ACC112 (cell line): ENCODE results near the gene TRIM15.

Experiments used
- H2AFZ ChIP-seq: fragments of 200-600 bp; sonication (generic); one replicate; pipeline ENCODE4 v1.6.0; 2017; ENCODE audit warnings: antibody characterized with exemption, low read length; ENCODE audit not compliant: unreplicated experiment
- H3K27ac ChIP-seq: fragments of 200-600 bp; sonication (generic); 2 replicates; pipeline ENCODE4 v1.5.1; 2014; ENCODE audit warnings: low read depth, mild to moderate bottlenecking, antibody characterized with exemption, low read length, moderate library complexity
- H3K27me3 ChIP-seq: fragments of 200-600 bp; sonication (generic); 2 replicates; pipeline ENCODE4 v1.6.1; 2014; ENCODE audit warnings: mild to moderate bottlenecking, antibody characterized with exemption, low read length, moderate library complexity, mixed read lengths; ENCODE audit not compliant: insufficient read depth
- H3K36me3 ChIP-seq: fragments of 200-600 bp; sonication (generic); 2 replicates; pipeline ENCODE4 v1.6.1; 2016; ENCODE audit warnings: mild to moderate bottlenecking, antibody characterized with exemption, low read length, moderate library complexity, mixed read lengths; ENCODE audit not compliant: insufficient read depth
- H3K4me1 ChIP-seq: fragments of 200-600 bp; sonication (generic); one replicate; pipeline ENCODE4 v1.6.1; 2016; ENCODE audit warnings: low read length, mixed read lengths; ENCODE audit not compliant: insufficient read depth, unreplicated experiment, control insufficient read depth
- H3K4me3 ChIP-seq: fragments of 200-600 bp; sonication (generic); 2 replicates; pipeline ENCODE4 v1.5.1; 2014; ENCODE audit warnings: mild to moderate bottlenecking, low read depth, low read length
- H3K79me2 ChIP-seq: fragments of 200-600 bp; sonication (generic); one replicate; pipeline ENCODE4 v1.6.0; 2016; ENCODE audit warnings: low read length; ENCODE audit not compliant: control insufficient read depth, unreplicated experiment, insufficient read depth

Gene TRIM15

DNA sequence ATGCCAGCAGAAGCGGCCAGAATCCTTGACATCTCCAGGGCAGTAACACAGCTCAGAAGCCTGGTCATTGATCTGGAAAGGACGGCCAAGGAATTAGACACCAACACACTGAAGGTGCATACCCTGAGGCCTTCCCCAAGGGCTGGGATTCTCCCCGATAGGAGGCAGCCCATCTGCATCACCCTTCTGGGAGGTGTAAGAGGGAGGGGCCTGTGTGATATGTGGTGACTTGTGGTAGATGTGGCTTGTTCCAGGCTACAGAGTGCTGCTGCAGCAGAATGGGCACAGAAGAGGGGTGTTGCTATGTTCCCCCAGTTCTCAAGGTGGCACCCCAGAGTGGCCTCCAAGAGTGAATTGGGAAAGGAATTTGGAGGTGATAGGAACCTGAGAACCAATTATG, 16.2 kb upstream of the TRIM15 start:
- Histone ChIP-seq H3K4me1 (no peaks in the 10 kb centered on the region), H2AFZ (no peak overlapping the region), H3K27me3 (peaks cover 33% of the 10 kb centered on the region)

DNA sequence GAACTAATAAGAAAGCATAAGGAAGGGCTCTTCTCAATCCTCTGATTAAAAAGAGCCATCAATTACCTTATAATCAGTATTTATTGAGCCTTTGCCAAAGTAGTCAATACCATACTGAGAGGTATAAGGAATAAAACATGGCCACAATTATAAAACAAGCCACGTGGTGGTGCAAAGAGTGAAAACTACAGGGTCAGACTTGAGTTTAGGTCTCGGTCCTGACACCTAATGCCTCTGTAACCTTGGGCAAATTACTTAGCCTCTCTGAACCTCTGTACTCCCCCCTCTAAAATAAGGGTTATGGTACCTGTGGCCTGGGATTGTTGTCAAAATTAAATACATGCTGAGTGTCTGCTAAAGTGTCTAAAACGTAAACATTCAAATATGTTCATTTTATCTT, 14.1 kb upstream of the TRIM15 start:
- H2AFZ ChIP-seq = no peak overlapping the region
- peaks cover 1% of the 10 kb centered on the region for H3K4me1 ChIP-seq
- H3K36me3 ChIP-seq = no peaks in the 10 kb centered on the region
- no peak overlapping the region for H3K27ac ChIP-seq
- no peak overlapping the region for H3K4me3 ChIP-seq
- H3K79me2 ChIP-seq = no peaks in the 10 kb centered on the region
- peaks cover 17% of the 10 kb centered on the region for H3K27me3 ChIP-seq

More for the DNA sequence above, 16.2 kb upstream of the TRIM15 start:
- no peaks in the 10 kb centered on the region for H3K79me2 ChIP-seq
- no peaks in the 10 kb centered on the region for H3K36me3 ChIP-seq
- H3K27ac ChIP-seq = no peak overlapping the region
- no peak overlapping the region for H3K4me3 ChIP-seq

DNA sequence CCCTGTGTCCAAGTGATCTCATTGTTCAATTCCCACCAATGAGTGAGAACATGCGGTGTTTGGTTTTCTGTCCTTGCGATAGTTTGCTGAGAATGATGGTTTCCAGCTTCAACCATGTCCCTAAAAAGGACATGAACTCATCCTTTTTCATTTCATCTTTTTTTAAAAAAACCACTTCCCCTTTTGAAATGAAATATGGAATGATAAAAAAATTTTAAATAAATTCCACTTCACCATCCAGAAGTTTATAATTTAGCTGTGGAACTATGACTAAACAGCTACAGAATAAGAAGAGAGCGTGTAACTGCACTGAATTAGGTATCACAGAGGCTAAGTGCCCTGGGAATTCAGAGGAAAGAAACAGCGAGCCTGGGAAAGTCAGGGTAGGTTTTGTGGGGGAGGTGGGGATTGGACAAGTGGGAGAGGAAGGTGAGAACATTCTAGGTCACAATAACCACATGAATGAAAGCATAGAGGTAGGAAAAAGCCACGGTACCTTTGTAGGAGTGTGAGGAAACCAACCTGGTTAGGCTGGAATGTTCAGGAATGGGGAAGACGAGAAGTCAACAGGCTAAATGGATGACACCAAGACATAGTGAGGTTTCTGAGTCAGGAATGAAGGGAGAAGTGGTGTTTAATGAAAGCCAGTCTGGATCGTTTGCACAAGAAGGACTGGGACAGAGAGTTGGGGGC, 13.3 kb upstream of the TRIM15 start:
- no peaks in the 10 kb centered on the region for H3K36me3 ChIP-seq
- no peak overlapping the region for H2AFZ ChIP-seq
- no peak overlapping the region for H3K4me3 ChIP-seq
- no peaks in the 10 kb centered on the region for H3K79me2 ChIP-seq
- no peak overlapping the region for H3K27ac ChIP-seq
- H3K27me3 ChIP-seq = 0 out of 2 replicates have a peak, but pooled peaks cover 10% of the 10 kb centered on the region
- peaks cover 8% of the 10 kb centered on the region for H3K4me1 ChIP-seq

GRCh38 chr6:30150671-30151395, 12.5 kb upstream of the TRIM15 start:
- Histone ChIP-seq H3K4me1 (peaks cover 16% of the 10 kb centered on the region), H2AFZ (no peak overlapping the region), H3K4me3 (no peak overlapping the region), H3K27ac (no peak overlapping the region), H3K36me3 (no peaks in the 10 kb centered on the region), H3K79me2 (no peaks in the 10 kb centered on the region), H3K27me3 (0 out of 2 replicates have a peak, but pooled peaks cover 3% of the 10 kb centered on the region)

DNA sequence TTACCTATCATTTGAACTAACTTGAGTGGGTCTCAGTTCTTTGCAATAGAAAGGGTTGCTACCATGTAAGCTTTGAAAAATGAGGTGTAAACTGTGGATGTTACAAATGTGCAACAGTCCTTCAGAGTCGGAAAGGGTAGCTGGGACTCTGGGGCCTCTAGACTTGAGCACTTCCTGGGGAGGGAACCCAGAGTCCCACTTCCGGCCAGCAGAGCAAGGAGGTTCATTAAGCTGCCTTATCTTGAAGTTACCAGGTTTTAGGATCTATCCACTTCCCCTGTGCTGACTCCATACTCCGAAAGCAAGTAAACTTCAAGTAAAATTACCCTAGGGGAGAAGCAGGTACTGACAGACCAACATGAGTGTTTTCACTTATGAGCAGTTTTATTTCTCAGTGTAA, 11.8 kb upstream of the TRIM15 start:
- H3K79me2 ChIP-seq = no peaks in the 10 kb centered on the region
- H3K27ac ChIP-seq = no peak overlapping the region
- H3K4me1 ChIP-seq = peaks cover 24% of the 10 kb centered on the region
- H2AFZ ChIP-seq = no peak overlapping the region
- no peak overlapping the region for H3K4me3 ChIP-seq
- no peaks in the 10 kb centered on the region for H3K36me3 ChIP-seq
- H3K27me3 ChIP-seq = no peaks in the 10 kb centered on the region

GRCh38 chr6:30152016-30152673, 11.2 kb upstream of the TRIM15 start:
- Histone ChIP-seq H3K27ac (no peak overlapping the region), H3K79me2 (no peaks in the 10 kb centered on the region), H3K4me1 (peaks cover 29% of the 10 kb centered on the region), H3K4me3 (no peak overlapping the region), H3K27me3 (no peaks in the 10 kb centered on the region), H3K36me3 (no peaks in the 10 kb centered on the region), H2AFZ (no peak overlapping the region)

- H2AFZ ChIP-seq = no peak overlapping the region
- no peaks in the 10 kb centered on the region for H3K27me3 ChIP-seq
- no peak overlapping the region for H3K27ac ChIP-seq
- H3K4me3 ChIP-seq = no peak overlapping the region
- H3K79me2 ChIP-seq = no peaks in the 10 kb centered on the region
- peaks cover 35% of the 10 kb centered on the region for H3K4me1 ChIP-seq
- H3K36me3 ChIP-seq = no peaks in the 10 kb centered on the region
Observed at GRCh38 chr6:30152910-30153610, 10.3 kb upstream of the TRIM15 start.

DNA sequence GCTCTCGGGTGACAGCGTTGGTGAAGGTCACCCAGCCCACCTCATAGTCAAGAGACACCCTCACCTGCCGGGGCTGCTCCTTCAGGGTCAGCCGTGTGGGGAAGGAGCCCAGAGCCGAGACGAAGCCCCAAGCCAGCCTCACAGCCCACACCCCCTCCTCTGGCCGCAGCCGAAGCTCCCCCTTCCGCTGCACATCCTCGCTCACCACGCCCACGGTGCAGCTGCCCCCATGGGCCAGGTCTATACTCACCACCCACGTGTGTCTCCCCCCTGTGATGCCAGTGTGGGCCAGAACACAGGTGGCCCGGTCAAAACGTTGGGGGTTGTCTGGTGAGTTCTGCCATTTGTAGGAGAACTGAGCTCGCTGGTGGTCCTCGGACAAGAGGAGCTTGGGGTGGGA, 9.3 kb upstream of the TRIM15 start:
- H2AFZ ChIP-seq = no peak overlapping the region
- H3K36me3 ChIP-seq = no peaks in the 10 kb centered on the region
- no peak overlapping the region for H3K27ac ChIP-seq
- H3K27me3 ChIP-seq = no peaks in the 10 kb centered on the region
- H3K4me3 ChIP-seq = no peak overlapping the region
- H3K4me1 ChIP-seq = peaks cover 35% of the 10 kb centered on the region
- H3K79me2 ChIP-seq = no peaks in the 10 kb centered on the region

- Histone ChIP-seq H3K36me3 (no peaks in the 10 kb centered on the region), H2AFZ (peak overlapping the region; percentile 1), H3K27me3 (no peaks in the 10 kb centered on the region), H3K4me1 (peaks cover 35% of the 10 kb centered on the region), H3K79me2 (no peaks in the 10 kb centered on the region), H3K4me3 (peak overlapping the region; percentile 20), H3K27ac (peak overlapping the region; percentile 81)
Observed at GRCh38 chr6:30154709-30155519, 8.4 kb upstream of the TRIM15 start.
